K562 (cell line): ENCODE data around the gene CAMK2D. TPM values are rescaled to one million over a fixed set of nuclear protein-coding genes. Genes with fewer than 3 reads are reported as not detected.

ENCODE experiments used
- ATAC-seq: fragments of 200-7000 bp; cut with Tn5 transposase; 3 replicates; pipeline ENCODE4 v1.9.1; 2020; ENCODE audit warnings: moderate library complexity
- BruUV-seq: library from RNA; stranded (reverse); fragments of 400-500 nt; replicated peaks from 2 replicates; lab custom pipeline; 2021; lab: Mats Ljungman, UMichigan
- CTCF ChIA-PET: fragments of 300-600 bp; formaldehyde crosslinking; extraction: SDS; loops from one replicate; lab custom pipeline; 2021; ENCODE audit warnings: low intra/inter-chr PET ratio; lab: Yijun Ruan, JAX
- POLR2A ChIA-PET: fragments of 300-600, 350-650 bp; sonication (Branson Sonifier 250); formaldehyde crosslinking; extraction: SDS; loops from one replicate; lab custom pipeline; 2021; ENCODE audit warnings: antibody characterized with exemption, inconsistent platforms; lab: Yijun Ruan, JAX
- DNase-seq, 4 experiments: peaks; one replicate each; pipeline versions ENCODE4 v3.0.0 to v3.0.0-alpha.2; 2011 to 2018; ENCODE audit warnings: low spot score in 3 of 4, mixed read lengths in 3 of 4; ENCODE audit errors: extremely low read depth in 1 of 4
- FAIRE-seq: peaks from 2 replicates; lab custom pipeline; 2011; peaks lifted over from hg19 to GRCh38; lab: Jason Lieb, UNC
- H2AFZ ChIP-seq: 2 replicates; pipeline ENCODE4 v1.6.0; 2011; ENCODE audit warnings: low read depth, low read length, control low read depth, inconsistent platforms
- H3K27ac ChIP-seq: fragments of 200-600 bp; 3 replicates; pipeline ENCODE4 v1.8.0; 2011; ENCODE audit warnings: low read depth, mild to moderate bottlenecking, control low read depth, inconsistent platforms, low read length, moderate library complexity, mixed read lengths; ENCODE audit errors: extremely low read depth
- H3K27me3 ChIP-seq, 2 experiments: fragments of 300-600 bp in 1 of 2; 2 replicates in 1 of 2; 3 replicates in 1 of 2; pipeline versions ENCODE4 v1.6.0 to v1.8.0; 2011; ENCODE audit warnings: inconsistent platforms in 2 of 2, low read length in 2 of 2, mild to moderate bottlenecking in 1 of 2, mixed read lengths in 1 of 2, moderate library complexity in 1 of 2; ENCODE audit not compliant: control insufficient read depth in 2 of 2, insufficient read depth in 2 of 2
- H3K36me3 ChIP-seq: fragments of 300-600 bp; 3 replicates; pipeline ENCODE4 v1.8.0; 2011; ENCODE audit warnings: mild to moderate bottlenecking, low read length, inconsistent platforms; ENCODE audit not compliant: control insufficient read depth, insufficient read depth
- H3K4me1 ChIP-seq, 2 experiments: fragments of 200-600 bp in 1 of 2; replicated peaks in 1 of 2; 2 replicates in 1 of 2; 3 replicates in 1 of 2; pipeline versions ENCODE4 v1.5.1 to v1.8.0; 2011; ENCODE audit warnings: inconsistent platforms in 2 of 2, low read length in 2 of 2, mild to moderate bottlenecking in 1 of 2, mixed read lengths in 1 of 2, moderate library complexity in 1 of 2; ENCODE audit not compliant: control insufficient read depth in 2 of 2, insufficient read depth in 2 of 2
- H3K4me2 ChIP-seq: 2 replicates; pipeline ENCODE4 v1.6.1; 2011; ENCODE audit warnings: low read length, control low read depth, inconsistent platforms, mixed read lengths; ENCODE audit not compliant: insufficient read depth
- H3K4me3 ChIP-seq: fragments of 200-600 bp; sonication (generic), shearing (Covaris generic); 2 replicates; pipeline ENCODE4 v1.5.1; 2016; ENCODE audit warnings: control low read depth, inconsistent platforms
- H3K79me2 ChIP-seq: fragments of 200-600 bp; 3 replicates; pipeline ENCODE4 v1.8.0; 2011; ENCODE audit warnings: low read length, inconsistent platforms; ENCODE audit not compliant: control insufficient read depth, insufficient read depth
- H3K9ac ChIP-seq, 2 experiments: 2 replicates each; pipeline versions ENCODE4 v1.6.0 to v1.6.1; 2011; ENCODE audit warnings: low read depth in 2 of 2, low read length in 2 of 2, control low read depth in 1 of 2, inconsistent platforms in 1 of 2, mild to moderate bottlenecking in 1 of 2, mixed read lengths in 1 of 2; ENCODE audit not compliant: insufficient read depth in 1 of 2
- H3K9me1 ChIP-seq: one replicate; pipeline ENCODE4 v1.6.0; 2011; ENCODE audit warnings: inconsistent platforms, mild to moderate bottlenecking, low read length, moderate library complexity; ENCODE audit not compliant: control insufficient read depth, insufficient read depth
- H3K9me3 ChIP-seq: replicated peaks from 2 replicates; pipeline ENCODE4 v1.5.1; 2011; ENCODE audit warnings: low read depth, low read length, inconsistent platforms; ENCODE audit not compliant: control insufficient read depth, insufficient read depth
- H4K20me1 ChIP-seq: replicated peaks from 2 replicates; pipeline ENCODE4 v1.6.1; 2011; ENCODE audit warnings: low read length, inconsistent platforms, mixed read lengths; ENCODE audit not compliant: control insufficient read depth, insufficient read depth
- DDX20 ChIP-seq: fragments of 450-650 bp; IDR thresholded peaks from 2 replicates; pipeline ENCODE4 v1.6.1; 2016; ENCODE audit warnings: missing genetic modification characterization, low read depth, mild to moderate bottlenecking, missing compliant biosample characterization, moderate library complexity
- EP300 ChIP-seq: IDR thresholded peaks from 2 replicates; pipeline ENCODE4 v1.6.1; 2012; ENCODE audit warnings: low read length, improper control_type of control experiment
- KLF6 ChIP-seq: fragments of 250-450 bp; sonication (Bioruptor Pico); IDR thresholded peaks from 2 replicates; pipeline ENCODE4 v1.4.0; 2020; ENCODE audit warnings: mild to moderate bottlenecking, moderate library complexity, borderline replicate concordance
- LARP7 ChIP-seq: fragments of 450-650 bp; IDR thresholded peaks from 2 replicates; pipeline ENCODE4 v1.6.1; 2016
- NFRKB ChIP-seq: fragments of 450-650 bp; IDR thresholded peaks from 2 replicates; pipeline ENCODE4 v1.6.1; 2016; ENCODE audit warnings: low read depth
- NFYB ChIP-seq: IDR thresholded peaks from 2 replicates; pipeline ENCODE4 v1.6.1; 2011; ENCODE audit warnings: mild to moderate bottlenecking, moderate library complexity; ENCODE audit not compliant: insufficient read length; ENCODE audit errors: extremely low read depth
- SNAPC5 ChIP-seq: fragments of 250-450 bp; sonication (Bioruptor Pico); IDR thresholded peaks from 2 replicates; pipeline ENCODE4 v1.8.0; 2021; ENCODE audit warnings: moderate library complexity, mild to moderate bottlenecking, inconsistent platforms
- TSHZ1 ChIP-seq: fragments of 250-450 bp; sonication (Bioruptor Pico); IDR thresholded peaks from 2 replicates; pipeline ENCODE4 v1.4.0; 2020; ENCODE audit warnings: mild to moderate bottlenecking, moderate library complexity
- ZBTB12 ChIP-seq: fragments of 250-450 bp; sonication (Bioruptor Pico); IDR thresholded peaks from 2 replicates; pipeline ENCODE4 v1.4.0; 2020
- ZNF592 ChIP-seq: fragments of 450-650 bp; IDR thresholded peaks from 2 replicates; pipeline ENCODE4 v1.6.1; 2017; ENCODE audit warnings: antibody characterized with exemption, mild to moderate bottlenecking
- WGBS: fragments of 100-300 bp; shearing (Covaris generic); methylation state at CpG from one replicate; pipeline ENCODE4 v1.1.6; 2016; ENCODE audit warnings: low coverage, mixed read lengths; ENCODE audit not compliant: insufficient coverage; ENCODE audit errors: missing lambda C conversion rate; 5-methylcytosine and 5-hydroxymethylcytosine counted together
- in situ Hi-C: fragments of 300-500 bp; cut with MboI; formaldehyde crosslinking; loops from 4 replicates; pipeline ENCODE4 v1.15.0; 2018; ENCODE audit warnings: inconsistent platforms, mixed read lengths
- intact Hi-C: fragments of 100-400 bp; cut with micrococcal nuclease; formaldehyde crosslinking; loops from 2 replicates; pipeline ENCODE4 v1.14.2; 2022
- polyA plus RNA-seq, 8 experiments: library from polyadenylated mRNA; depleted of rRNA in 4 of 8; stranded (reverse) in 5 of 8; unstranded in 3 of 8; fragments of >200 nt; fragmentation: Nextera tagmentation in 2 of 8; fragmentation: Illumina TruSeq in 1 of 8; extraction: Ambion mirVana in 2 of 8; extraction: Trizol in 1 of 8; gene quantifications; 2 replicates each; pipeline versions ENCODE4 v1.2.1 to v1.2.3, GENCODE V29; 2011 to 2014; ENCODE audit warnings: inconsistent platforms in 1 of 8, missing spikeins in 1 of 8
- total RNA-seq, 7 experiments: library from RNA; depleted of rRNA in 6 of 7; stranded (reverse); fragments of >200 nt in 6 of 7; fragmentation: Illumina TruSeq in 2 of 7; extraction: Trizol in 2 of 7; gene quantifications; 2 replicates each; pipeline versions ENCODE4 v1.2.1 to v1.2.3, GENCODE V29; 2011 to 2021; ENCODE audit warnings: low replicate concordance in 1 of 7

Gene CAMK2D
- total and polyA plus RNA-seq, 9 of the 15 experiments (the other 6 are each of a cell fraction or from before 2014, with no cell fraction given): 0.01 to 0.33 (median 0.04) TPM; not detected in 2

GRCh38 chr4:113687067-113687718, 74.3 kb downstream of the CAMK2D start:
- TF ChIP-seq ZNF592 (no peak), ZBTB12 (no peak), LARP7 (no peak), NFYB (no peak), DDX20 (tag) (no peak), KLF6 (CRISPR knock-in tag) (no peak), NFRKB (no peak), TSHZ1 (CRISPR knock-in tag) (no peak), SNAPC5 (CRISPR knock-in tag) (no peak), EP300 (no peak)
- Histone ChIP-seq H4K20me1 (no peaks in the 10 kb centered on the region), H3K4me2 (no peak overlapping the region), H3K9ac (no peak overlapping the region), H2AFZ (no peak overlapping the region), H3K79me2 (no peaks in the 10 kb centered on the region), H3K9me3 (no peaks in the 10 kb centered on the region), H3K4me3 (no peak overlapping the region), H3K36me3 (no peaks in the 10 kb centered on the region), H3K4me1 (no peaks in the 10 kb centered on the region), H3K9me1 (no peaks in the 10 kb centered on the region), H3K27ac (no peak overlapping the region), H3K27me3 (no peaks in the 10 kb centered on the region)
- no peak for DNase-seq
- BruUV-seq: no TSS peak
- ChIA-PET CTCF (no interaction called here), POLR2A (no interaction called here)
- 0% methylated on average over 4 of the region's 4 CpGs for WGBS
- in situ Hi-C loops: no loop called here
- no peak for ATAC-seq
- FAIRE-seq: no peak
- intact Hi-C loops: no loop called here
